Upper lobe of left lung (tissue), 4 donors: Measurements from ENCODE around the gene KCTD11.

ENCODE experiments used
- EP300 ChIP-seq, 4 donors: sonication (generic); formaldehyde crosslinking; IDR thresholded peaks; one replicate each; pipeline ENCODE4 v1.5.1; 2017; ENCODE audit warnings: antibody characterized with exemption in 4 of 4, control low read depth in 2 of 4
- POLR2A ChIP-seq, 4 donors: fragments of 450-650 bp; IDR thresholded peaks; one replicate each; pipeline ENCODE4 v1.5.1; 2016 to 2017; ENCODE audit warnings: antibody characterized with exemption in 4 of 4, mild to moderate bottlenecking in 2 of 4
- POLR2AphosphoS5 ChIP-seq, 2 donors: sonication (generic); formaldehyde crosslinking; IDR thresholded peaks; one replicate each; pipeline ENCODE4 v1.5.1; 2017; ENCODE audit warnings: antibody characterized with exemption in 2 of 2
- TF ChIP-seq, protein P1 (sequence below), 6 experiments: fragments of 450-650 bp in 4 of 6; fragments of 200-600 bp in 2 of 6; sonication (generic) in 2 of 6; IDR thresholded peaks; one replicate each; pipeline ENCODE4 v1.5.1; 2016 to 2019; ENCODE audit warnings: antibody characterized with exemption in 6 of 6

GRCh38 chr17:7356072-7356549 is 4.1 kb downstream of the KCTD11 start:
- TF ChIP-seq POLR2A (IDR thresholded peaks at IDR 0.05) = no peak
- TF ChIP-seq POLR2AphosphoS5 (IDR thresholded peaks at IDR 0.05) = peak in 1 of 2 donors; percentile 34
- TF ChIP-seq, protein P1, sequence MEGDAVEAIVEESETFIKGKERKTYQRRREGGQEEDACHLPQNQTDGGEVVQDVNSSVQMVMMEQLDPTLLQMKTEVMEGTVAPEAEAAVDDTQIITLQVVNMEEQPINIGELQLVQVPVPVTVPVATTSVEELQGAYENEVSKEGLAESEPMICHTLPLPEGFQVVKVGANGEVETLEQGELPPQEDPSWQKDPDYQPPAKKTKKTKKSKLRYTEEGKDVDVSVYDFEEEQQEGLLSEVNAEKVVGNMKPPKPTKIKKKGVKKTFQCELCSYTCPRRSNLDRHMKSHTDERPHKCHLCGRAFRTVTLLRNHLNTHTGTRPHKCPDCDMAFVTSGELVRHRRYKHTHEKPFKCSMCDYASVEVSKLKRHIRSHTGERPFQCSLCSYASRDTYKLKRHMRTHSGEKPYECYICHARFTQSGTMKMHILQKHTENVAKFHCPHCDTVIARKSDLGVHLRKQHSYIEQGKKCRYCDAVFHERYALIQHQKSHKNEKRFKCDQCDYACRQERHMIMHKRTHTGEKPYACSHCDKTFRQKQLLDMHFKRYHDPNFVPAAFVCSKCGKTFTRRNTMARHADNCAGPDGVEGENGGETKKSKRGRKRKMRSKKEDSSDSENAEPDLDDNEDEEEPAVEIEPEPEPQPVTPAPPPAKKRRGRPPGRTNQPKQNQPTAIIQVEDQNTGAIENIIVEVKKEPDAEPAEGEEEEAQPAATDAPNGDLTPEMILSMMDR (IDR thresholded peaks at IDR 0.05) = peak; percentile 87 to 95 (median 94)
- TF ChIP-seq EP300 (IDR thresholded peaks at IDR 0.05) = no peak
